ENCODE measurements around the gene PDGFRB.

PDGFRB gene

GRCh38 chr5:150129813-150130492 is 25.7 kb downstream of the PDGFRB start:
- no peak for DNase-seq (ENCODE audit: low read depth)

GRCh38 chr5:150129454-150129812 is 26.2 kb downstream of the PDGFRB start:
- DNase-seq (ENCODE audit: low read depth), result no peak

DNA sequence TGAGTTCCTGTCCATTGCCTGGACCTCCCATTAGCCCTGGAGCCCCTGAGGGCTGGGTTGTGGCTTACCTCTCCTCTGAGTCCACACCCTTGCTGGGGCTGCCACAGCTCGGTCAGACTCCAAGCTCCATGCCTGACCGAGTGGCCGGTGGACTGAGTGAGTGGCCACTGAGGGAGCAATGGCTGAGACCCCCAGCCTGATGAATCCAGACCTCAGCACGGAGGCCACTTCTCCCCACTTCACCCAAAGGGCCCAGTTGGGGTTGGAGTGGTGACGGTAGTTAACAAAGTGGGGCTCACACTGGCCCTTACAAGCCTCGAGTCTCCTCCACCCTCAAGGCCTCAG is 28.8 kb downstream of the PDGFRB start:
- no peak for DNase-seq (ENCODE audit: low read depth)

DNA sequence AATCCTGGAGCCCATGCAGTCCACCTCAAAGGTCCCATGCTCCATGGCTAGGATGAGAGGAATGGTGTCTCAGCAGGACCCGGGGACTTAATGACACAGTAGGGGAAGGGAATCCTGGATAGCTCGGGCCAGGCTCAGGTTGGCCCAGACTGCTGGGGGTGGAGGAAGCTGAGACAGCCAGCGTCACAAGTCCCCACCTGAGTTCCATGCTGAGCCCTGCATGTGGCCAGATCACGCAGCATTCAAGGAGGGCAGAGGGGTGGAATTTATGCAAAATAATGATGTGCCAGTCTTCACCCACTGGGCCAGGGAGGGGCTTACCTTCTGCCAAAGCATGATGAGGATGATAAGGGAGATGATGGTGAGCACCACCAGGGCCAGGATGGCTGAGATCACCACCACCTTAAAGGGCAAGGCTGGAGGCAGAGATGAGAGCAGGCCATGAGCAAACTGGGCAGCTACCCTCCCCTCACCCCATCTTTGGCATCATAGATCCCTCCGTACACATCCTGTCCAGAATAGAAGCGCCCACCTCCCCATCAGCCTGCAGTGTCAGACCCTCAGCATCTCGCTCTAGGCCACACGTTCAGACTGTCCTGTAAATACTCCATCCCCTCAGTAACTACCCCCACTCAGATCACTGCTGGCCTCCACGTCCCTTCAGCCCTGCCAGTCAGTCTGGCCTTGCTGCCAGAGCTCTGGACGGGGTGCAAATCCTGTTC is 29.3 kb downstream of the PDGFRB start:
- no peak for DNase-seq (ENCODE audit: low read depth)

DNA sequence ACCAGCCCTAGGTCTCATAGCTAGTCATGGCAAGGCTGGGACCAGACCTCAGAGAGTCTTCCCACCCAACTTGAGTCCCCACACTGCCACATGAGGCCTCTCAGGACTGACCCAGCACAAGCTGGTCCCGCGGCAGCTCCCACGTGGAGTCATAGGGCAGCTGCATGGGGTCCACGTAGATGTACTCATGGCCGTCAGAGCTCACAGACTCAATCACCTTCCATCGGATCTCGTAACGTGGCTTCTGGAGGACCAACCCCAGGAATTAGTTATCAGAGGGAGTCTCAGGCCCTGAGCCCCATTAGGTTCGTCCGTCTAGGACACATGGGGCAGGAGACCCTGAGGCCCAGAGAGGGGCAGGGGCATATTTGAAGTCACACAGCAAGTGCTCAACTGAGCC is 30.3 kb downstream of the PDGFRB start:
- no peak for DNase-seq (ENCODE audit: low read depth)

- no peak for DNase-seq (ENCODE audit: low read depth)
These were observed 31.0 kb downstream of the PDGFRB start for GRCh38 chr5:150124596-150124995.

- DNase-seq (ENCODE audit: low read depth), result no peak
These were observed 31.5 kb downstream of the PDGFRB start for GRCh38 chr5:150124111-150124557.

DNA sequence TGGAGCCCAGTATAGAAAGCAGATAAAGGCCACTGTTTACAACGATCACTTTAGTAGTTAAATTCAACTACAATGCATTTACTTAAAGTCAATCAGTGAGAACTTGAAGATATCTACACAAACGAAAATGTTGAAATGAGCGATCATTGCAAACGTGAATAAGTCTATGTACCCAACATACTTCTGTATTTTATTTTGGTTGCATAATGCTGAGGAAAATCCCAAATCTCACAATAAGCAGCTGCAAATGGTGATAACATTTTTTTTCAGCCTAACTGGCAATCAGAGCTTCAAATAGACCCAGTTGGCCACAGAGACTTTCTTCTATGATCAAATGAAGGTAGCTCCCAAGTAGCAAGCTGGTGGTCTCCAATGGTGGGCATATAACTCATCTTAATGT is 32.1 kb downstream of the PDGFRB start:
- no peak for DNase-seq (ENCODE audit: low read depth)

DNA sequence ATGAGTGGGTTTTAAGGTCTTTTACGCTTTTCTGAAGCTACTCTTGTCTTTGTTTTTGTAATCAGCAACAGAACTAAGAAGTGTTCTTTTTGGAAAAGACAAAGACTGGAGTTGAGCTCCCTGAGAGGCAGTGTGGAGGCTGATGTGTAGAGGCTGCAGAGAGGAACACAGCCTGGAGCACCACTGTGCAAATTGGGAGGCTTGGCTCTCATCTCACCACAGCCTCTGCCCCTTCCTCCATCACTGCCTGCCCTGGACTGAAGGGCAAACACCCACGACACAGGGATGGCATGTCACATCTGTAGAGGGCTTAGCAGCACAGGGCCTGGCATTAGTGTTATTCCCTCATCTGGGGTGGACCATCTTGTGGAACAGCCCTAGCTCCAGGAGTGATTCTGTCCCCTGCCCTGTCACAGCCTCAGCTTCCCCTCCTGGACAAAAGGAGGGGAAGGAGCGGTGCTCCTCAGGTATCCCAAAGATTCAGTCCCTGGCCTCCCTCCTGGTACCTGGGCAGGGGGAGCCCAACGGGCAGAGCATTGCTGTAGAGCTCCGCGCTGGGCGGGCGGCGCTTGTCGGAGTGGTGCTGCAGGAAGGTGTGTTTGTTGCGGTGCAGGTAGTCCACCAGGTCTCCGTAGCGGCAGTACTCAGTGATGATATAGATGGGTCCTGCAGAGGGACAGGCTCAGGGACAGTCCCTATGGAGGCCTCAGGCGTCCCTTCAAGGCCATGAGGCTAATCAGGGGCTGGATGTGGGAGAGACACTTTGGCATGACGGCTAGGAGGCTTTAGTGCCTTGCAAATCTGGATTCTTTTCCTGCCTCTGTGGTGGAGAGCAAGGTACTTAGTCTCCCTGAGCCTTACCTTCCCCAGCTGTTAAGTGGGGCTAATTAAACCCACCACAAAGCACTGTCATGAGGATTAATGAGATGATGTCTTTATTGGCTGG is 32.8 kb downstream of the PDGFRB start:
- DNase-seq (ENCODE audit: low read depth), result no peak

DNA sequence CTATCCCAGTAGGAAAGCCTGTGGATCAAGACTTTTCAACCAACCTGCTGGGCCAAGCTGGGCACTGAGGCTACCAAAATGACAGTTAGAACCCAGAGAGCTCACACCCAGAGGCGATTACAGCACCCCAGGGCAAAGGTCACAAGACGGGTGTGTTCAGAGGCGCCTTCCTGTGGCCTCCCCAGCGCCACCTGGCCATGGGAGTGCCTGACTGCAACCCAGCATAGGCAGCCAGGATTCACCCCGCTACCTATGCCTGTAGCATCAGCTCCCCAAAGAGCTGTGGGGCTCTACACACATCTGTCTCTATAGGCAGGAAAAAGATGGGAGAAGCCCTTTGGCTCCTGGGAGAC is 33.5 kb downstream of the PDGFRB start:
- no peak for DNase-seq (ENCODE audit: low read depth)

GRCh38 chr5:150121448-150122157 is 34.0 kb downstream of the PDGFRB start:
- no peak for DNase-seq (ENCODE audit: low read depth)

DNA sequence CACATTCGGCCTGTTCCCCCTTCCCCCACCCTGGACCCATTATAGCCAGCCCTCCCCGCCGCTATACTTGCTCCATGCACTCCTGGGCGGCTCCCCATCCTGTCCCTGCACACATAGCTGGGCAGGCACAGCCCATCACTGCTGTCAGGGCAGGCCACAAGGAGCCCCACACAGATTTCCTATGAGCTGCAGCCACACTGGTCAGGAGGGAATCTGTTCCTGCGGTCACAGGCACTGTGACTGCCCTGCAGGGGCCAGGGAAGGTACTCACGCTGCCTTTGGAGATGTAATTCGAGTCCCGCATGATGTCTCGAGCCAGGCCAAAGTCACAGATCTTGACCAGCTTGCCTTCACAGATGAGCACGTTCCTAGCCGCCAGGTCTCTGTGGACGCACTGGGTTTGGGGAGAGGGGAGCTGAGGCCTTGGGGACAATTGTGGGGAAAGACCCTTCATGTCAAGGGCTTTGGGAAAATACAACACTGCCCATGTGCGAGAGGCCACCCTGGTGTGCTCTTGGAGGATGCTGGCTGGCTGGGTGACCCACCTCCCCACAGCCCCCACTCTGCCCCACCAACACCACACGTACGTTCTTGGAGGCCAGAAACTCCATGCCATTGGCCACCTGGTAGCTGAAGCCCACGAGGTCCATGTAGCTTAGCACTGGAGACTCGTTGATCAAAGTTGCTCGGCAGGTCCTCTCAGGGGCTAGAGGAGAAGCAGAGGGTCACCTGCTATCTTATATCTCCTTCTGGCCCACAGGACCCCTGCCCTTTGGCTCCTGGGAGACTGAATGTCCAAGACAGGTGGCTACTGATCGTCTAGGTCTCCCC is 34.8 kb downstream of the PDGFRB start:
- no peak for DNase-seq (ENCODE audit: low read depth)

DNA sequence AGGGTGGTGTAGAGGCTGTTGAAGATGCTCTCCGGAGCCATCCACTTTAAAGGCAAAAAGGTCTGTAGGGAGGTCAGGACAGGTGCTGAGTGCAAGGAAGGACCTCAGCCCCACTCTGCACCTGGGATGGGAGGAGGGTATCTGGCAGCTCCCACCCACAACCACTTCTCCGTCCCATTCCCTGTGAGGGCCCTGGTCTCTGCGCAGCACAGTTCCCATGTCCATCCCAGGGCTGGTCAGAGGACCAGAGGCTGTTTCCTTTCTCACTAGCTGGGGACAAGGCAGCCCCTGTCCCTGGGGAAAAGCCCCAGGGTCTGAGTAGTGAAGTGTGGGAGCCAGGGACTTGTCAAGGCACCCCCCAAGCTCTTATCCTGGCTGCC is 35.6 kb downstream of the PDGFRB start:
- no peak for DNase-seq (ENCODE audit: low read depth)

- DNase-seq (ENCODE audit: low read depth), result no peak
These were observed 36.1 kb downstream of the PDGFRB start for GRCh38 chr5:150119421-150120061.

DNA sequence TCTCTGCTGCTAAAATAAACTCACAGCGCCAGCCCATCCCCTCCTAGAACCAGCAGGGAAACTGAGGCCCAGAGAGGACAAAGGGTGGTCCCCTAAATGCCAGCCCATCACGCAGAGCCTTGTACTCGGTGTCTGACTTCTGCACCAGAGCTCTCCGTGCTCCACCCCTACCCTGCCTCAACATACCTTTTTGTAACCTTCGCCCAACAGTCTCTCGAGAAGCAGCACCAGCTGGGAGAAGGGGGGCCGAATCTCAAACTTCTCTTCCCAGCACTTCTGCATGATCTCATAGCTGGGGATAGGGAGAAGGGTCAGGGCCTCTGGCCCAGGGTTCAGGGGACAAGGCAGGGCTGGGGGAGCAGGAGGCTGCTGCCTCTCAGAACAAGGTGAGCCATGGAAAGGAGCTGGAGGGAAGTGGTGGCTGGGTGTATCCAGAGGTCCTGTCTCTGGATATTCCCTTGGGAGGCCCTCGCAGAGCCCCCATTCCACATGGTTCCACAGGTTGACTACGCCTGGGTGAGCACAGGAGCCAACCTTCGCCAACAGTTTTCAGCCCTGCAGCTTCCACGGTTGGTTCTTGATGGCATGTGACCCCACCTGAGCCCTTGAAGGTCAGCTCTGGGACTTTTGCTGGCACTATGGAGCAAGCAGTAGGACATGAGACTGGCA is 37.0 kb downstream of the PDGFRB start:
- DNase-seq (ENCODE audit: low read depth), result no peak

DNA sequence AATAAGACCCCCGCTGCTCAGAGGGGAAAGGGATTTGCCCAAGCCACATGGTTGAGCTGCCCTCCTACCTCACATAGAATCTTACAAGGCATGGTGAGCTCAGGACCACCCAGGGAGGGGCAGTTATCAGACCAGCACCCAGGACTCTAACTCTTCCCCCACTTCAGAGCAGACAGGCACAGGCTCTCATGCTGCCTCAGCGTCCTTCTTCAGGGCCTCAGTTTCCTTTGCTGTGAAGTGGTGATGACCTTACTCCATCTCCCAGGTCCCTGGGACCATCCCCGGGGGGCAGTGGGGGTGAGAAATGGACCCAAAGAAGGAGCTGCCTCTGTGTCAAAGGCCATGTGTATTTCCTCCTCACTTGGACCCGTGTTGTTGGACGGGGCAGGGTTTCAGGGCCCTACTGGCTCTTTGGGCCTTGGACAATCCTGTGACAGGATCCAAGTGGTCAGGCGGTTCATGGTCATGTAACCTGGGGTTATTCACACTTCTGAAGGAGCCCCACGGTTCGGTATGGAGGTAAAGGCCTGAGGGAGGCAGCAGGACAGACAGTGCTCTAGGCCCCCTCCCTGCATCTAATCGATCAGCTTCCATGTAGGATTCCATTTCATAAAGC is 37.6 kb downstream of the PDGFRB start:
- no peak for DNase-seq (ENCODE audit: low read depth)

GRCh38 chr5:150116667-150117400 is 38.8 kb downstream of the PDGFRB start:
- no peak for DNase-seq (ENCODE audit: low read depth)

- DNase-seq (ENCODE audit: low read depth), result no peak
These were observed 40.8 kb downstream of the PDGFRB start for GRCh38 chr5:150114773-150115408.
